Measurements from ENCODE around the gene USP13. TPM values are rescaled to one million over a fixed set of nuclear protein-coding genes. Genes with fewer than 3 reads are reported as not detected.

Gene USP13
- total and polyA plus RNA-seq, 2 of the 13 experiments (the other 11 are each of a cell fraction or from before 2014, with no cell fraction given), result 15.9 to 36.7 TPM

- TF ChIP-seq RBM22 (optimal IDR thresholded peaks at IDR 0.05; ENCODE audit: low read length), result no peak
- no peak for TF ChIP-seq ZNF260 (CRISPR knock-in tag; IDR thresholded peaks at IDR 0.05; ENCODE audit: borderline replicate concordance, low read depth)
- no peak for TF ChIP-seq ZNF670 (CRISPR knock-in tag; IDR thresholded peaks at IDR 0.05; ENCODE audit: borderline replicate concordance)
- 0 out of 2 replicates have a peak, but pooled peaks have one; percentile 51 for TF ChIP-seq ZNF280B (CRISPR knock-in tag; IDR thresholded peaks at IDR 0.05; ENCODE audit: borderline replicate concordance)
- TF ChIP-seq ZNF274 (CRISPR knock-in tag; IDR thresholded peaks at IDR 0.05), result 0 out of 2 replicates have a peak, but pooled peaks have one; percentile 25
- TF ChIP-seq ZNF414 (CRISPR knock-in tag; IDR thresholded peaks at IDR 0.05), result no peak; the same call in 1 of the 2 replicates
- TF ChIP-seq PAWR (CRISPR knock-in tag; IDR thresholded peaks at IDR 0.05; ENCODE audit: borderline replicate concordance), result no peak
- no peak for TF ChIP-seq SOX6 (IDR thresholded peaks at IDR 0.05)
- TF ChIP-seq SOX6 (CRISPR knock-in tag; IDR thresholded peaks at IDR 0.05), result peak; percentile 75
- no peak for TF ChIP-seq IRF1 (CRISPR knock-in tag; IDR thresholded peaks at IDR 0.05; ENCODE audit: low read depth)
- TF ChIP-seq AGO2 (optimal IDR thresholded peaks at IDR 0.05; ENCODE audit: low read depth, low read length), result peak; percentile 76
- TF ChIP-seq ZNF333 (CRISPR knock-in tag; IDR thresholded peaks at IDR 0.05; ENCODE audit: borderline replicate concordance), result peak; percentile 74; the same call in 1 of the 2 replicates
- peak; percentile 84 for TF ChIP-seq ZMAT3 (CRISPR knock-in tag; conservative IDR thresholded peaks at IDR 0.05)
- no peak for TF ChIP-seq ZNF12 (CRISPR knock-in tag; IDR thresholded peaks at IDR 0.05)
- TF ChIP-seq BHLHE40 (IDR thresholded peaks at IDR 0.05; ENCODE audit: low read length), result no peak
- no peak for TF ChIP-seq ZNF577 (CRISPR knock-in tag; IDR thresholded peaks at IDR 0.05; ENCODE audit: borderline replicate concordance, low read depth)
- 0 out of 2 replicates have a peak, but pooled peaks have one; percentile 75 for TF ChIP-seq ZNF576 (CRISPR knock-in tag; IDR thresholded peaks at IDR 0.05)
- TF ChIP-seq MED1 (CRISPR knock-in tag; IDR thresholded peaks at IDR 0.05), result peak; percentile 43; the same call in 1 of the 2 replicates
- TF ChIP-seq ZFX (CRISPR knock-in tag; IDR thresholded peaks at IDR 0.05; ENCODE audit: low read depth), result peak; percentile 62
- no peak for TF ChIP-seq MIER2 (CRISPR knock-in tag; IDR thresholded peaks at IDR 0.05)
- TF ChIP-seq ARNTL (CRISPR knock-in tag; IDR thresholded peaks at IDR 0.05), result no peak
- no peak for TF ChIP-seq ZNF101 (CRISPR knock-in tag; IDR thresholded peaks at IDR 0.05; ENCODE audit: borderline replicate concordance, low read depth)
- no peak for TF ChIP-seq ZNF337 (CRISPR knock-in tag; IDR thresholded peaks at IDR 0.05; ENCODE audit: borderline replicate concordance, low read depth)
- 0 out of 2 replicates have a peak, but pooled peaks have one; percentile 60 for TF ChIP-seq ZNF430 (CRISPR knock-in tag; IDR thresholded peaks at IDR 0.05)
- peak; percentile 54; the same call in 1 of the 2 replicates for TF ChIP-seq LBX2 (CRISPR knock-in tag; IDR thresholded peaks at IDR 0.05; ENCODE audit: borderline replicate concordance)
- peak; percentile 41; the same call in 1 of the 2 replicates for TF ChIP-seq ZNF709 (CRISPR knock-in tag; IDR thresholded peaks at IDR 0.05)
- TF ChIP-seq ZNF335 (CRISPR knock-in tag; IDR thresholded peaks at IDR 0.05), result peak; percentile 45
Measured at GRCh38 chr3:179604321-179605078, 48.3 kb upstream of the USP13 start, which contains the start of the genes MRPL47 and NDUFB5 (continued).

Data from HepG2 (cell line).